NCI-H748 treated with DMSO at 0.1 percent for 48 hours (cell line): Measurements from ENCODE around the gene LRP6.
"Not testable (repeated sequence)": the region's sequence is repeated elsewhere in the genome, so short reads cannot be mapped to it uniquely, and the experiment has no call there.

ENCODE experiments used
- DNase-seq: peaks from one replicate; lab custom pipeline; 2025; lab: John Stamatoyannopoulos, UW

Gene LRP6

GRCh38 chr12:12265571-12266388 is 1.1 kb downstream of the LRP6 start:
- no peak for DNase-seq

GRCh38 chr12:12265035-12265434 is 1.8 kb downstream of the LRP6 start:
- DNase-seq: no peak

GRCh38 chr12:12263909-12264308 is 2.9 kb downstream of the LRP6 start:
- no peak for DNase-seq

- DNase-seq: not testable (repeated sequence)
These were observed 10.5 kb downstream of the LRP6 start for GRCh38 chr12:12256291-12256757.

- no peak for DNase-seq
These were observed 12.3 kb downstream of the LRP6 start for GRCh38 chr12:12254553-12254952.

GRCh38 chr12:12249216-12250050 is 17.4 kb downstream of the LRP6 start:
- DNase-seq: no peak

- DNase-seq: no peak
These were observed 19.3 kb downstream of the LRP6 start for GRCh38 chr12:12247584-12247983.

GRCh38 chr12:12244341-12244740 is 22.5 kb downstream of the LRP6 start:
- DNase-seq: no peak

GRCh38 chr12:12240662-12241340 is 26.0 kb downstream of the LRP6 start:
- DNase-seq: no peak

GRCh38 chr12:12239127-12239526 is 27.7 kb downstream of the LRP6 start:
- DNase-seq: no peak

- DNase-seq: no peak
These were observed 28.2 kb downstream of the LRP6 start for GRCh38 chr12:12238605-12239004.

- DNase-seq: no peak
These were observed 29.9 kb downstream of the LRP6 start for GRCh38 chr12:12236896-12237295.

- DNase-seq: no peak
These were observed 36.6 kb downstream of the LRP6 start for GRCh38 chr12:12230275-12230674.

GRCh38 chr12:12229556-12230092 is 37.2 kb downstream of the LRP6 start:
- no peak for DNase-seq

GRCh38 chr12:12228402-12228801 is 38.4 kb downstream of the LRP6 start:
- no peak for DNase-seq

- no peak for DNase-seq
These were observed 40.7 kb downstream of the LRP6 start for GRCh38 chr12:12226187-12226586.

GRCh38 chr12:12224240-12224940 is 42.5 kb downstream of the LRP6 start:
- no peak for DNase-seq

- no peak for DNase-seq
These were observed 45.3 kb downstream of the LRP6 start for GRCh38 chr12:12221560-12221959.

GRCh38 chr12:12219664-12220063 is 47.2 kb downstream of the LRP6 start:
- DNase-seq: no peak

- DNase-seq: no peak
These were observed 49.9 kb downstream of the LRP6 start for GRCh38 chr12:12217018-12217359.

GRCh38 chr12:12216349-12217017 is 50.4 kb downstream of the LRP6 start:
- no peak for DNase-seq
